Measurements from ENCODE around the gene WWOX. TPM values are rescaled to one million over a fixed set of nuclear protein-coding genes. Genes with fewer than 3 reads are reported as not detected.
"Not testable (repeated sequence)": the region's sequence is repeated elsewhere in the genome, so short reads cannot be mapped to it uniquely, and the experiment has no call there.

WWOX gene
- 10 to 100 TPM; 13.0 to 24.3 (median 16.5) TPM for total RNA-seq
- long read RNA-seq, partial matches to known transcripts, result 1 of 2 reads
- long read RNA-seq, other reads (novel, unspliced or antisense), result 0 of 2 reads

DNA sequence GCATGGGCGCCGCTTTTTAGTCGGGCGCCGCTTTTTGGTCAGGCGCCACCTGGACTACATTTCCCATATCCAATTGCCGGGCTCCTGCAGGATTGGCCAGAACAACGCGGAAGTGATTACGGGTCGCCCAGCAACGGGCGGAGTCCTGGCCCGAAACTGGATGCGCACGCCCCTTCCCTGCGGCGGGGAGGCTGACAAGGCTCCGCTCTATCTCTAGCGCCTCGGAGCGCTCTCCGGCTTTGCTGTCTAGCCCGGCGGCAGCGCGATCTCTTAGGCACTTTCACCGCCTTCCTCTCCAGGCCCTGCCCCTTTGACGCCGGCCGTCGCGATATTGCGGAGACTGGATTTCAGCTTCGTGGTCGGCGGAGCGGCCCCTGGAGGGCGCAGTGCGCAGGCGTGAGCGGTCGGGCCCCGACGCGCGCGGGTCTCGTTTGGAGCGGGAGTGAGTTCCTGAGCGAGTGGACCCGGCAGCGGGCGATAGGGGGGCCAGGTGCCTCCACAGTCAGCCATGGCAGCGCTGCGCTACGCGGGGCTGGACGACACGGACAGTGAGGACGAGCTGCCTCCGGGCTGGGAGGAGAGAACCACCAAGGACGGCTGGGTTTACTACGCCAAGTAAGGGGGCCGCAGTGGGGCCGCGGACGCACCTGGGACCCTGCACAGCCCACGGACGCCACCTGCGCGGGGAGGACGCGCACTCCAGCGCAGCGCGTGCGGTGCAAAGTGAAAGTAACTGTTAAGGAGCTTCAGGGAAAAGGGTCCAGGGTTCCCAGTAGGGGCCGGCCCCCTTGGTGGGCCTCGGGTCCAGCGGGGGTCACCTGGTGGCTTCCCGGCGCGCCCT, at the start of gene WWOX:
WWOX (plus strand) TSS at position 384 of the 841 bp plus-strand sequence.
- H3K4me3 ChIP-seq, result peak within 1 kb of the TSS; percentile 69 to 98 (median 87)
- WGBS (ENCODE audit: insufficient coverage, low coverage, low lambda C conversion rate, missing lambda C conversion rate), result 0% methylated on average over 31 of the region's 84 CpGs
- peaks cover 0 to 7% (median 2%) of the 10 kb centered on the region in 4 donors for H3K4me1 ChIP-seq
- peak; percentile 96 to 98 (median 97) for ATAC-seq
- TF ChIP-seq CTCF (IDR thresholded peaks at IDR 0.05), result peak in 2 of 4 donors; percentile 73 to 96
- TF ChIP-seq POLR2A (IDR thresholded peaks at IDR 0.05), result peak; percentile 66
- H3K27ac ChIP-seq, result peak within 1 kb of the TSS; percentile 63 to 75 (median 72)
- H3K36me3 ChIP-seq, result no peaks in the 10 kb centered on the region
- peak; percentile 98 to 99 (median 99) for DNase-seq
- peaks cover 0 to 2% (median 0%) of the 10 kb centered on the region in 4 donors for H3K9me3 ChIP-seq
- no peaks in the 10 kb centered on the region for H3K27me3 ChIP-seq
- intact Hi-C loops (cut with DNase I), result no loop called here

DNA sequence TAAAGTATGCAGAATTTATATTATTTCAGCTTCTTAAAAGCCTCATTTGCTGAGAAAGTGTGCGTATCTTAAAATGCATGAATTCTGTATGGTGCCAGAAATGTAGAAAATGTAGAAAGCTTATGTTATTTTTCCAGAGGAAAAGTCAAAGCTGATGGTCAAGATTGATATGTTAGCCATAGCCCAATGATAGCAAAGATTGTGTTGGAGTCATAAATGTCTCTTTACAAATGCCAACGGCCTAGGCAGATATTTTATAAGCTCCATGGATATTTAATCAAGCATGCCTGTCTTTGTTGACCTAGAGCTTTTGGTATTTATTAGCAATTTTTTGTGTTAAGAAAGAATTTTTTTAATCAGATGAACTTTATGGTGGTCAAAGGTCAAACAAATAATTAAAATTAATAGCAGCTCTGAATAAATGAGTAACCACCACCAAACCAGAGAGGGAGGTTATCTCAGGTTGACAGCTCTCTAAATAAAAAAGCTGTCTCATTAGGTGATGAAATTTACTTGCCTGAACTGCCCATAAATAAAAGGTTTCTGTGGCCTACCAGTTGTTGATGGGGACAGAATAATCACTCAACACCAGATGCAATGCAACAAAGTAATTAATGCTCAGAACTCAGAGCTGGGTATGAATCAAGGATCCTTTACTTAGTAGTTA, 48.6 kb upstream of the WWOX start:
- Histone ChIP-seq H3K4me1 (peaks cover 0 to 1% (median 0%) of the 10 kb centered on the region in 4 donors), H3K27me3 (no peaks in the 10 kb centered on the region), H3K9me3 (no peaks in the 10 kb centered on the region), H3K36me3 (no peaks in the 10 kb centered on the region), H3K4me3 (no peak overlapping the region), H3K27ac (no peak overlapping the region)
- TF ChIP-seq POLR2A (IDR thresholded peaks at IDR 0.05) (no peak), CTCF (IDR thresholded peaks at IDR 0.05) (no peak)
- WGBS (ENCODE audit: insufficient coverage, low coverage, low lambda C conversion rate, missing lambda C conversion rate), result 63% methylated on average over 2 of the region's 2 CpGs
- DNase-seq, result no peak
- intact Hi-C loops (cut with DNase I), result no loop called here
- ATAC-seq, result no peak

GRCh38 chr16:78057803-78058564, 41.5 kb upstream of the WWOX start:
- H3K4me3 ChIP-seq, result no peak overlapping the region
- DNase-seq, result no peak
- H3K27me3 ChIP-seq, result no peaks in the 10 kb centered on the region
- 44% methylated on average over 8 of the region's 9 CpGs for WGBS (ENCODE audit: insufficient coverage, low coverage, low lambda C conversion rate, missing lambda C conversion rate)
- no peak for ATAC-seq
- no peaks in the 10 kb centered on the region for H3K9me3 ChIP-seq
- TF ChIP-seq CTCF (IDR thresholded peaks at IDR 0.05) (no peak), POLR2A (IDR thresholded peaks at IDR 0.05) (no peak)
- H3K36me3 ChIP-seq, result no peaks in the 10 kb centered on the region
- no peaks in the 10 kb centered on the region for H3K4me1 ChIP-seq
- intact Hi-C loops (cut with DNase I), result no loop called here
- H3K27ac ChIP-seq, result no peak overlapping the region

DNA sequence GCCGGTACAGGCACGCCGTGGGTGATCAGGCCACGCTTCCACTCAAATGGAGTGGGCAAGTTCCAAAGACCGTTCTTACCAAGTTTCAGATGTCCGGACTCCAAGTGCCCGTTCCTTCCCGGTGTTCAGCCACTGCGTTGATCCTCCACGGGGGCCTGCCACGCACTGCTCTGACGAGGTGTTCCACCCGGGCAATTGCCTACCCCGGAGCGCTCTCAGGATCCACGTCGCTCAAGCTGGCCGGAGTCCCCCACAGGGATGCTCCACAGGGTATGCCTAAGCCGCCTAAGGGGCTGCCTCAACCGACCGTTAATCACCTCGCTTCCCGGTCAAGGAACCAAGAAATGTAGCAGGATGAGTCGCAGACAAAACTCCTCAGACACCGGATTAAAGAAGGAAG, 39.6 kb upstream of the WWOX start:
- H3K27ac ChIP-seq; H3K27me3 ChIP-seq; H3K4me1 ChIP-seq; H3K4me3 ChIP-seq; H3K36me3 ChIP-seq; DNase-seq; ATAC-seq; H3K9me3 ChIP-seq; intact Hi-C loops (cut with DNase I): not testable (repeated sequence)
- WGBS (ENCODE audit: insufficient coverage, low coverage, low lambda C conversion rate, missing lambda C conversion rate), result 73% methylated on average over 13 of the region's 25 CpGs

Measured in right lobe of liver (tissue), 6 donors.